Measurements from ENCODE around the gene LRP1. TPM values are rescaled to one million over a fixed set of nuclear protein-coding genes. Genes with fewer than 3 reads are reported as not detected.
A peak's percentile ranks its signal among the peaks of the same experiment; 100 is the strongest.

The LRP1 gene
- total and polyA plus RNA-seq, 2 of the 13 experiments (the other 11 are each of a cell fraction or from before 2014, with no cell fraction given) = 14.7 to 30.8 TPM

GRCh38 chr12:57148469-57149244, 20.4 kb downstream of the LRP1 start (continued):
- TF ChIP-seq, protein P1, sequence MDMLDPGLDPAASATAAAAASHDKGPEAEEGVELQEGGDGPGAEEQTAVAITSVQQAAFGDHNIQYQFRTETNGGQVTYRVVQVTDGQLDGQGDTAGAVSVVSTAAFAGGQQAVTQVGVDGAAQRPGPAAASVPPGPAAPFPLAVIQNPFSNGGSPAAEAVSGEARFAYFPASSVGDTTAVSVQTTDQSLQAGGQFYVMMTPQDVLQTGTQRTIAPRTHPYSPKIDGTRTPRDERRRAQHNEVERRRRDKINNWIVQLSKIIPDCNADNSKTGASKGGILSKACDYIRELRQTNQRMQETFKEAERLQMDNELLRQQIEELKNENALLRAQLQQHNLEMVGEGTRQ (IDR thresholded peaks at IDR 0.05; ENCODE audit: low read depth, low read length) = no peak
- TF ChIP-seq, protein P1 (CRISPR knock-in tag; IDR thresholded peaks at IDR 0.05; ENCODE audit: borderline replicate concordance) = no peak
- TF ChIP-seq STAG1 (CRISPR knock-in tag; IDR thresholded peaks at IDR 0.05) (no peak), ATF7-NPFF (CRISPR knock-in tag; IDR thresholded peaks at IDR 0.05; ENCODE audit: low read depth) (no peak), SNAPC2 (CRISPR knock-in tag; IDR thresholded peaks at IDR 0.05) (no peak), CHCHD3 (CRISPR knock-in tag; IDR thresholded peaks at IDR 0.05) (no peak), GPN1 (CRISPR knock-in tag; IDR thresholded peaks at IDR 0.05; ENCODE audit: borderline replicate concordance) (no peak), ZNF766 (CRISPR knock-in tag; IDR thresholded peaks at IDR 0.05; ENCODE audit: borderline replicate concordance) (no peak), AHR (CRISPR knock-in tag; IDR thresholded peaks at IDR 0.05) (no peak), EED (CRISPR knock-in tag; IDR thresholded peaks at IDR 0.05) (0 out of 2 replicates have a peak, but pooled peaks have one; percentile 30), ZNF629 (CRISPR knock-in tag; conservative IDR thresholded peaks at IDR 0.05) (no peak), ZNF557 (CRISPR knock-in tag; IDR thresholded peaks at IDR 0.05) (no peak), TFDP1 (CRISPR knock-in tag; IDR thresholded peaks at IDR 0.05; ENCODE audit: borderline replicate concordance) (peak; percentile 24; the same call in 1 of the 2 replicates), ZNF333 (CRISPR knock-in tag; IDR thresholded peaks at IDR 0.05; ENCODE audit: borderline replicate concordance) (no peak), UBTF (CRISPR knock-in tag; IDR thresholded peaks at IDR 0.05) (no peak)
- TF ChIP-seq, protein P2, sequence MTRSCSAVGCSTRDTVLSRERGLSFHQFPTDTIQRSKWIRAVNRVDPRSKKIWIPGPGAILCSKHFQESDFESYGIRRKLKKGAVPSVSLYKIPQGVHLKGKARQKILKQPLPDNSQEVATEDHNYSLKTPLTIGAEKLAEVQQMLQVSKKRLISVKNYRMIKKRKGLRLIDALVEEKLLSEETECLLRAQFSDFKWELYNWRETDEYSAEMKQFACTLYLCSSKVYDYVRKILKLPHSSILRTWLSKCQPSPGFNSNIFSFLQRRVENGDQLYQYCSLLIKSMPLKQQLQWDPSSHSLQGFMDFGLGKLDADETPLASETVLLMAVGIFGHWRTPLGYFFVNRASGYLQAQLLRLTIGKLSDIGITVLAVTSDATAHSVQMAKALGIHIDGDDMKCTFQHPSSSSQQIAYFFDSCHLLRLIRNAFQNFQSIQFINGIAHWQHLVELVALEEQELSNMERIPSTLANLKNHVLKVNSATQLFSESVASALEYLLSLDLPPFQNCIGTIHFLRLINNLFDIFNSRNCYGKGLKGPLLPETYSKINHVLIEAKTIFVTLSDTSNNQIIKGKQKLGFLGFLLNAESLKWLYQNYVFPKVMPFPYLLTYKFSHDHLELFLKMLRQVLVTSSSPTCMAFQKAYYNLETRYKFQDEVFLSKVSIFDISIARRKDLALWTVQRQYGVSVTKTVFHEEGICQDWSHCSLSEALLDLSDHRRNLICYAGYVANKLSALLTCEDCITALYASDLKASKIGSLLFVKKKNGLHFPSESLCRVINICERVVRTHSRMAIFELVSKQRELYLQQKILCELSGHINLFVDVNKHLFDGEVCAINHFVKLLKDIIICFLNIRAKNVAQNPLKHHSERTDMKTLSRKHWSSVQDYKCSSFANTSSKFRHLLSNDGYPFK (CRISPR knock-in tag; IDR thresholded peaks at IDR 0.05; ENCODE audit: borderline replicate concordance) = no peak
- TF ChIP-seq, protein P3, sequence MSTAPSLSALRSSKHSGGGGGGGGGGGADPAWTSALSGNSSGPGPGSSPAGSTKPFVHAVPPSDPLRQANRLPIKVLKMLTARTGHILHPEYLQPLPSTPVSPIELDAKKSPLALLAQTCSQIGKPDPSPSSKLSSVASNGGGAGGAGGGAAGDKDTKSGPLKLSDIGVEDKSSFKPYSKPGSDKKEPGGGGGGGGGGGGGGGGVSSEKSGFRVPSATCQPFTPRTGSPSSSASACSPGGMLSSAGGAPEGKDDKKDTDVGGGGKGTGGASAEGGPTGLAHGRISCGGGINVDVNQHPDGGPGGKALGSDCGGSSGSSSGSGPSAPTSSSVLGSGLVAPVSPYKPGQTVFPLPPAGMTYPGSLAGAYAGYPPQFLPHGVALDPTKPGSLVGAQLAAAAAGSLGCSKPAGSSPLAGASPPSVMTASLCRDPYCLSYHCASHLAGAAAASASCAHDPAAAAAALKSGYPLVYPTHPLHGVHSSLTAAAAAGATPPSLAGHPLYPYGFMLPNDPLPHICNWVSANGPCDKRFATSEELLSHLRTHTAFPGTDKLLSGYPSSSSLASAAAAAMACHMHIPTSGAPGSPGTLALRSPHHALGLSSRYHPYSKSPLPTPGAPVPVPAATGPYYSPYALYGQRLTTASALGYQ (CRISPR knock-in tag; IDR thresholded peaks at IDR 0.05) = no peak

Measured in HepG2 (cell line).